GM12872 (cell line): ENCODE data around the gene LAMTOR4.

Source experiments
- TF ChIP-seq, protein P1 (sequence below): IDR thresholded peaks from 3 replicates; pipeline ENCODE4 v1.5.1; 2011; ENCODE audit warnings: low read depth, mild to moderate bottlenecking, low read length, moderate library complexity; ENCODE audit not compliant: insufficient read depth

The LAMTOR4 gene

DNA sequence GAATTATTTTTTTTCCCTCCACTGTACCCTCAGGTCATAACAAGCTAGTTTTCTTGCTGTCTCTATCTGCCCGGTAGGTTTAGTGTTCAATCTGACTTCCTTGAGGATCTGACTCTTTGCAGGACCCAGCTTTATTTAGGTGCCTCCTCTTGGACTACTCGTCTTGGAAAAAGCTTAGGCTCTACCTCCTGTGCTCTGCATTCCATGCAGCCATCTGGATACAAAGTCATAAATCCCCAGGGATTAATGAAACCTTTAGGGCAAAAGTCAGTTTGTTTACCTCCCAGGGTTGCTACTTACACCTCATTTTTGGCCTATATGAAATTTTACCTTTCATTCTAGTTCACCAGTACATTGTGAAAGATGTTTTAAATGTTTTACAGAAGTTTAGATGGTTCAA, 37.0 kb downstream of the LAMTOR4 start:
- TF ChIP-seq, protein P1, sequence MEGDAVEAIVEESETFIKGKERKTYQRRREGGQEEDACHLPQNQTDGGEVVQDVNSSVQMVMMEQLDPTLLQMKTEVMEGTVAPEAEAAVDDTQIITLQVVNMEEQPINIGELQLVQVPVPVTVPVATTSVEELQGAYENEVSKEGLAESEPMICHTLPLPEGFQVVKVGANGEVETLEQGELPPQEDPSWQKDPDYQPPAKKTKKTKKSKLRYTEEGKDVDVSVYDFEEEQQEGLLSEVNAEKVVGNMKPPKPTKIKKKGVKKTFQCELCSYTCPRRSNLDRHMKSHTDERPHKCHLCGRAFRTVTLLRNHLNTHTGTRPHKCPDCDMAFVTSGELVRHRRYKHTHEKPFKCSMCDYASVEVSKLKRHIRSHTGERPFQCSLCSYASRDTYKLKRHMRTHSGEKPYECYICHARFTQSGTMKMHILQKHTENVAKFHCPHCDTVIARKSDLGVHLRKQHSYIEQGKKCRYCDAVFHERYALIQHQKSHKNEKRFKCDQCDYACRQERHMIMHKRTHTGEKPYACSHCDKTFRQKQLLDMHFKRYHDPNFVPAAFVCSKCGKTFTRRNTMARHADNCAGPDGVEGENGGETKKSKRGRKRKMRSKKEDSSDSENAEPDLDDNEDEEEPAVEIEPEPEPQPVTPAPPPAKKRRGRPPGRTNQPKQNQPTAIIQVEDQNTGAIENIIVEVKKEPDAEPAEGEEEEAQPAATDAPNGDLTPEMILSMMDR = no peak

DNA sequence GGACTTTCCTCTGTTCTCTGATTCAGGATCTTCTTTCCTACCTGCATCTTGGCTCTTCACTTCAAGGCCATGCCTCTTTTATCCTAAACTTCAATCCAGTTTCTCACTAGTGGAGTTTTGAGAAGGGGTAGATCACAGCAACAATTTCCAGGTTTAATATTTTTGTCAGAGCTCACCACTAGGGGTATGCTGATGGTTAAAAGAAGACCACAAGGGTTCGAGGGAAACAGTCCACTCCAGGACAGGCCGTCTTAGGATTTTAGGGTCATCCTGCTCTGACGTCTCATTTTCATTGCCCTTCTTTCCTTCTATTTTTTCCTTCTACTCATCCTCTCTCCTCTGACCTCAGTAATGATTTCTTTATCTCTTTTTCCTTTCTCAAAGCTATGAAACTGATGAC, 40.3 kb downstream of the LAMTOR4 start:
- TF ChIP-seq, protein P1 = peak; percentile 29; the same call in 1 of the 3 replicates

DNA sequence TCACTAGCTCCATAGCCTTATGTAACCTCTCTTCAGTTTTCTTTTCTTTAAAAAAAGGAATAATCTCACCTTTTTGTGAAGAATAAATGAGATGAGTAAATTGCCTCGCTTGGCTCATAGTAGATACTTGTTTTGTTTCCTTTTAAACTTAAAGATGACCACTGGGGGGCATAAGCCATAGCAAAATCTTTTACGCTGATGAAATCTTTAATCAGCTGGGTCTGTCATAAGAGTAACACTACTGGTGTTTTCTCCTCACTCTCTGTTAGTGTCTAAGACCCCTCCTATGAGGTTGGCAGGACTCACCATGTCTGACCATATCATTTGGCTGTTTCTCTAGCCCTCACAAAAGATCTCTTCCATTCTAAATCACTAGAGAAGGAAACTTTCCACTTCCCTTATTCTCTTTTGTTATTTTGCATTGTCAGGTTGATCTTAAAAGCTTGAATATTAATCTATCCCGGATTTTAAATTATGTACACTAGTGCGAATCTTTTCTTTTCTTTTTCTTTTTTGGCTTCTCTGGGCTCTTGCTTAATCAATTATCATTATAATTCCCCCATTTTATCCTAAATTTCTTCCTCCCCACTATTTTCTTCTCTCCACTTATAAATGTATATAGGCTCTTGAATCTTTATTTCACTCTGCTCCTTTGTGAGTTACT, 41.5 kb downstream of the LAMTOR4 start:
- TF ChIP-seq, protein P1 = peak; percentile 54; the same call in 2 of the 3 replicates

DNA sequence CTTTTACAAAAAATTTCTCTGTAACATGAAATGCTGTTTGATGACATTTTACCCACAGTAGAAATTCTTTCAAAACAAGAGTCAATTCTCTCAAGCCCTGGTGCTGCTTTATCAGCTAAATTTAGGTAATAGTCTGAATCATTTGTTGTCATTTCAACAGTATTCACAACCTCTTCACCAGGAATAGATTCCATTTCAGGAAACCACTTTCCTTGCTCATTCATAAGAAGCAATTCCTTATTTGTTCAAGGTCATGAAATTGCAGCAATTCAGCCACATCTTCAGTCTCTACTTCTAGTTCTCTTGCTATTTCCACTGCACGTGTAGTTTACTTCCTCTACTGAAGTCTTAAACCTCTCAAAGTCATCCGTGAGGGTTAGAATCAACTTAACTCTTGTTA, 43.1 kb downstream of the LAMTOR4 start:
- TF ChIP-seq, protein P1 = no peak

DNA sequence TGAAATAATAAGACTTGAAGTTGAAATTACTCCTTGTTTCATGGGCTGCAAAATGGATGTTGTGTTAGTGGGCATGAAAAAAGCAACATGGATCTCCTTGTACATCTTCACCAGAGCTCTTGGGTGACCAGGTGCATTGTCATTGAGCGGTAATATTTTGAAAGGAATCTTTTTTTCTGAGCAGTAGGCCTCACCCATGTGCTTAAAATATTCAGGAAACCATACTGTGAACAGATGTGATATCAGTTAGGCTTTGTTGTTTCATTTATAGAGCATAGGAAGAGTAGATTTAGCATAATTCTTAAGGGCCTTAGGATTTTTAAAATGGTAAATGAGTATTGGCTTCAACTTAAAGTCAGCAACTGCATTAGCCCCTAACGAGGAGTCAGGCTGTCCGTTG, 44.3 kb downstream of the LAMTOR4 start:
- TF ChIP-seq, protein P1 = no peak

DNA sequence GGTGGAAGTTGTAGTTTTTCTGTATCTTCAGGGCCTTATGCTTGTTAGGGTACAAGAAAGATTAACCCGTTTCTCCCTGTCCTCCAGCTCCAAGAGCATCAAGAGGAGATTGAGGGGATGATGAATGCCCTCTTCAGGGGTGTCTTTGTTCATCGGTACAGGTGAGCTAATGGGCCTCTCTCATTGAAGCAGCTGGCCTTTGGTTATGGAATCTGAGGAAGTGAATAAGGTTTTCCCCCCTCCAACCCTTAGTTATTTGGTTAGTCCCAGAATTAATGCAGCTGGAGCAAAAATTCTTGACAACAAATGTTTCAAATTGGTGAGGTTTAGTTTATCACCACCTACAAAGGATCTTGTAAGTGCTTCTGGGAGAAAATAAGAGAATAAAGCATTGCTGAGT, 46.5 kb downstream of the LAMTOR4 start:
- TF ChIP-seq, protein P1 = no peak

DNA sequence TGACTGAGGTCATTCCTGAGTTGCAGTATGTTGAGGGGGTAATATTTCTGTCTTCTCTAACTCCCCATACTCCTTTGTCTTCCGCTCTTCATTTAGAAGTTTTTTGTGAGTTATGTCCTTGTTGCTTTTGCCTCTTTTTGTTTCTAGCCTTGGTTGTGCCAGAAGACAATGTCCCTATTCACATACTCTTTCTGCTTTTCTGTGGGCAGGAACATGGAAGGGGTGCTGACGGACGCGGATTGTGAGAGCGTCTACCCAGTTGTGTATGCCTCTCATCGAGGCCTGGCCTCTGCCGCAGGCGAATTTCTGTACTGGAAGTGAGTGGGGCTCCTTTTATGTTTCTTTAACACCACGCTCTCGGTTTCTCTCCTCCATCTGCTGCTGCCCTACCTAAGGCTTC, 49.5 kb downstream of the LAMTOR4 start:
- TF ChIP-seq, protein P1 = no peak
